ENCODE data around the gene ANHX. TPM values are rescaled to one million over a fixed set of nuclear protein-coding genes. Genes with fewer than 3 reads are reported as not detected.

Gene ANHX
- total and polyA plus RNA-seq, 2 of the 13 experiments (the other 11 are each of a cell fraction or from before 2014, with no cell fraction given), result not detected

DNA sequence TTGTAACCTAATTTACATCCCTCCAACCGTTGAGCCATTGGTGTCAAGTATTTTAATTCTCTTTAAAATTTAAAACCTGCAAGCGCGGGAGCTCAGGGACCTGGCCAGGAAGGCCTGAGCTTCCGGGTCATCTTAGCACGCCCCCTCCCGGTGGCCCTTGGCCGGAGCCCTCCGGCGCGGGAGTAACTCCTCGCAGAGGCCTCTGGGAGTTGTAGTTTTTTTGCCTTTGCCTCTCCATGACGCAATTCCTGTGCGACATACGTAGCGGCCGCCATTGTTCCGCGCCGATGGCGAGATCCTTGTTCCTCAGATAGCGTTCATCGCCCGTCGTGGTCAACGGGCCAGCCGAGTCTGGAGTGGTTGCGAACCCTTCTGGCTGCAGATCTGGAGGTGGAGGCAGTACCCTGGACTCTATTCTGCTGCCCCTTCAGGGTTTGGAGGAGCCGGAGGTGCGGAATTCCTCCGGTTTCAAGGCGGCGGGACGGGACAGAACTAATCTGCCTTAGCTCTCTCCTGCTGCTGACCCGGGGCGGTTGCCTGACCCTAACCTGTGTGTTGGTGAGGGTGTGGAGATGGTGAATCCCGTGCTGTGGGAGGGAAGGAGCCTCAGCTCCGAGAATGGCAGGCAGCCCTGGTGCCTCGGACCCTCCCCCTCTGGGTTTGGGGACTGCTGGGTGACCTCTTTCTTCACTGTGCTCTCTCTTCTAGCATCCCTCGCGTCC is 54.3 kb downstream of the ANHX start, which contains the start of gene ZNF268 (continued):
- TF ChIP-seq, protein P1, sequence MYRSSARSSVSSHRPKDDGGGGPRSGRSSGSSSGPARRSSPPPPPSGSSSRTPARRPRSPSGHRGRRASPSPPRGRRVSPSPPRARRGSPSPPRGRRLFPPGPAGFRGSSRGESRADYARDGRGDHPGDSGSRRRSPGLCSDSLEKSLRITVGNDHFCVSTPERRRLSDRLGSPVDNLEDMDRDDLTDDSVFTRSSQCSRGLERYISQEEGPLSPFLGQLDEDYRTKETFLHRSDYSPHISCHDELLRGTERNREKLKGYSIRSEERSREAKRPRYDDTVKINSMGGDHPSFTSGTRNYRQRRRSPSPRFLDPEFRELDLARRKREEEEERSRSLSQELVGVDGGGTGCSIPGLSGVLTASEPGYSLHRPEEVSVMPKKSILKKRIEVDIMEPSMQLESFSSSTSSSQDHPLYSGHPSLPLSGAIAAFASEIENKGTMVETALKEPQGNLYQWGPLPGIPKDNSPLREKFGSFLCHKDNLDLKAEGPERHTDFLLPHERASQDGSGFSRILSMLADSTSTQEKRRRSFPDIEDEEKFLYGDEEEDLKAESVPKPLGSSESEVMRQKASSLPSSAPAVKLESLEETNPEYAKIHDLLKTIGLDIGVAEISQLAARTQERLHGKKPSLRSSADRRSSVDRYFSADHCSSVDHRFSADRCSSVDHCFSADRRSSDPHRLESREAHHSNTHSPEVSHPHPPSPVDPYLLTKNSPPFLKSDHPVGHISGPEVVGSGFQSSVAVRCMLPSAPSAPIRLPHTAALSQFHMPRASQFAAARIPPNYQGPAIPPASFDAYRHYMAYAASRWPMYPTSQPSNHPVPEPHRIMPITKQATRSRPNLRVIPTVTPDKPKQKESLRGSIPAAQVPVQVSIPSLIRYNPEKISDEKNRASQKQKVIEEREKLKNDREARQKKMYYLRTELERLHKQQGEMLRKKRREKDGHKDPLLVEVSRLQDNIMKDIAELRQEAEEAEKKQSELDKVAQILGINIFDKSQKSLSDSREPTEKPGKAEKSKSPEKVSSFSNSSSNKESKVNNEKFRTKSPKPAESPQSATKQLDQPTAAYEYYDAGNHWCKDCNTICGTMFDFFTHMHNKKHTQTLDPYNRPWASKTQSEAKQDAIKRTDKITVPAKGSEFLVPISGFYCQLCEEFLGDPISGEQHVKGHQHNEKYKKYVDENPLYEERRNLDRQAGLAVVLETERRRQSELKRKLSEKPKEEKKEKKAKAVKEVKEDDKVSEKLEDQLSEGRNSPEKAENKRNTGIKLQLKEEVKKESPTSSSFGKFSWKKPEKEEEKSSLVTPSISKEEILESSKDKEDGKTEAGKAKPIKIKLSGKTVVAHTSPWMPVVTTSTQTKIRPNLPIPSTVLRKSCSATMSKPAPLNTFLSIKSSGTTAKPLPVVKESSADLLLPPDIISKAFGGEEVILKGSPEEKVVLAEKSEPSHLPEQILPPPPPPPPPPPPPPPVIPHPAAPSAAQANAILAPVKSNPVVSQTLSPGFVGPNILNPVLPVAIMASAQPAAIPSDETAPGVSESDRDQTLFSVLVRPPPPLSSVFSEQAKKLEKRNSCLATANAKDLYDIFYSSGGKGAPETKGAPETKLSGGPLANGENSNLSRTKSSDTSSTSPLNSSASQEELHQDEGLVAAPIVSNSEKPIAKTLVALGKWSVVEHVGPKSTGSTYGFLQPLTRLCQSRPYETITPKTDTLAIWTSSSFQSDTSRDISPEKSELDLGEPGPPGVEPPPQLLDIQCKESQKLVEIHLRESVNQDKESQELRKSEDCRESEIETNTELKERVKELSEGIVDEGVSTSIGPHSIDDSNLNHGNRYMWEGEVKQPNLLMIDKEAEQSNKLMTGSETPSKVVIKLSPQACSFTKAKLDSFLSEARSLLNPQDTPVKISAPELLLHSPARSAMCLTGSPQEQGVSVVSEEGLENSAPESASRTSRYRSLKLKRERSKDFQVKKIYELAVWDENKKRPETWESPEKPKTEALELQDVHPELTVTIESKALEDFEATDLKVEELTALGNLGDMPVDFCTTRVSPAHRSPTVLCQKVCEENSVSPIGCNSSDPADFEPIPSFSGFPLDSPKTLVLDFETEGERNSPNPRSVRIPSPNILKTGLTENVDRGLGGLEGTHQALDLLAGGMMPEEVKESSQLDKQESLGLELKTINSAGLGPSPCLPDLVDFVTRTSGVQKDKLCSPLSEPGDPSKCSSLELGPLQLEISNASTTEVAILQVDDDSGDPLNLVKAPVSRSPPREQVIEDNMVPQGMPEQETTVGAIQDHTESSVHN (CRISPR knock-in tag; IDR thresholded peaks at IDR 0.05), result no peak
- TF ChIP-seq TEAD2 (CRISPR knock-in tag; IDR thresholded peaks at IDR 0.05) (no peak), DPF2 (CRISPR knock-in tag; IDR thresholded peaks at IDR 0.05; ENCODE audit: borderline replicate concordance, low read depth) (no peak), ZNF768 (CRISPR knock-in tag; IDR thresholded peaks at IDR 0.05) (peak; percentile 23; the same call in 1 of the 2 replicates), MXI1 (IDR thresholded peaks at IDR 0.05; ENCODE audit: borderline replicate concordance, low read depth, low read length) (peak; percentile 78; the same call in 1 of the 3 replicates), SRSF4 (IDR thresholded peaks at IDR 0.05; ENCODE audit: low read depth, low read length, poor library complexity, severe bottlenecking) (no peak), FOXC1 (CRISPR knock-in tag; IDR thresholded peaks at IDR 0.05; ENCODE audit: borderline replicate concordance) (peak; percentile 65), ATM (IDR thresholded peaks at IDR 0.05; ENCODE audit: borderline replicate concordance) (no peak), ZZZ3 (CRISPR knock-in tag; IDR thresholded peaks at IDR 0.05; ENCODE audit: borderline replicate concordance) (peak; percentile 49; the same call in 1 of the 2 replicates), ZMYM3 (CRISPR knock-in tag; IDR thresholded peaks at IDR 0.05) (no peak), ZSCAN9 (CRISPR knock-in tag; IDR thresholded peaks at IDR 0.05; ENCODE audit: borderline replicate concordance) (0 out of 2 replicates have a peak, but pooled peaks have one; percentile 19), ZNF136 (CRISPR knock-in tag; IDR thresholded peaks at IDR 0.05; ENCODE audit: low read depth) (0 out of 2 replicates have a peak, but pooled peaks have one; percentile 34), CHD4 (IDR thresholded peaks at IDR 0.05; ENCODE audit: borderline replicate concordance, low read length) (no peak), POLR2AphosphoS2 (IDR thresholded peaks at IDR 0.05; ENCODE audit: low read depth, low read length) (no peak), ZSCAN20 (CRISPR knock-in tag; IDR thresholded peaks at IDR 0.05; ENCODE audit: borderline replicate concordance) (no peak), GATAD2A (CRISPR knock-in tag; IDR thresholded peaks at IDR 0.05) (peak; percentile 69), STAG1 (CRISPR knock-in tag; IDR thresholded peaks at IDR 0.05) (peak; percentile 65), ZNF670 (CRISPR knock-in tag; IDR thresholded peaks at IDR 0.05; ENCODE audit: borderline replicate concordance) (0 out of 2 replicates have a peak, but pooled peaks have one; percentile 46), MLLT10 (CRISPR knock-in tag; IDR thresholded peaks at IDR 0.05) (no peak), SP1 (IDR thresholded peaks at IDR 0.05) (no peak), SP1 (CRISPR knock-in tag; IDR thresholded peaks at IDR 0.05) (peak; percentile 59; the same call in 1 of the 2 replicates), ZBTB7A (CRISPR knock-in tag; IDR thresholded peaks at IDR 0.05) (no peak)
- TF ChIP-seq, protein P2, sequence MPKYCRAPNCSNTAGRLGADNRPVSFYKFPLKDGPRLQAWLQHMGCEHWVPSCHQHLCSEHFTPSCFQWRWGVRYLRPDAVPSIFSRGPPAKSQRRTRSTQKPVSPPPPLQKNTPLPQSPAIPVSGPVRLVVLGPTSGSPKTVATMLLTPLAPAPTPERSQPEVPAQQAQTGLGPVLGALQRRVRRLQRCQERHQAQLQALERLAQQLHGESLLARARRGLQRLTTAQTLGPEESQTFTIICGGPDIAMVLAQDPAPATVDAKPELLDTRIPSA (CRISPR knock-in tag; IDR thresholded peaks at IDR 0.05; ENCODE audit: borderline replicate concordance), result no peak
